ENCODE results near the gene MYO5A.

Gene MYO5A

DNA sequence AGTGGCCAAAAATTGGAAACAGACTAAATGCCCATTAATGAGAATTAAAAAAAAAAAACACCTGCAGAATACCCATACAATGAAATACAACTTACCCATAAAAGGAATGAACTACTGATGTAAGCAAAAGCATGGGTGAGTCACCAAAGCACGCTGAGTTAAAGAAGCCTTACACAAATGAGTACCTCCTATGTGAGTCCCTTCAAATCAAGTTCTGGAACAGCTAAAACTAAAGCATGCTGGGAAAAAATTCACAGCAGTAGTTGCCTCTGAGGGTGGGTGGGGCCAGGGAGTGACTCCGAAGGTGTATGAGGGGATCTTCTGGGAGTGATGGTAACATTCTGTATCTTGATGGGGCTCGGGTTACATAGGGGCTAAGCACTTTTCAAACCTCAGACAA lies 244.5 kb downstream of the MYO5A start:
- no peak for DNase-seq

DNA sequence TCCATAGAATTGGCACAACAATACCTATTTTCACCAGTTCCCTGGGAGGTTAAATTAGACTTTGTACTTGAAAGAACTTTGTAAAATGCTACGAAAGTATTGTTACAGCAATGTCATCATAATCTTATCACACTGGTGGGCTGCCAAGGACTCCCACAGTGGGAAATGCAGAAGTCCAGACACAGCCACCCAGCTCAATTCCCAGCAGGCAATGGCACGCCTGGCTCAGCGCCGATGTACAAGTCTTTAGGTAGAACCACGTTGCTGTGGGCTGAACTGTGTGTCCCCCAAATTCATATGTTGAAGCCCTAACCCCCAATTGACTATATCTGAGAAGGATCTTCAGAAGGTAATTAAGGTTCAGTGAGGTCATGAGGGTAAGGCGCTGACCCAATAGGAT lies 245.4 kb downstream of the MYO5A start:
- DNase-seq = no peak

- DNase-seq = no peak
Measured at GRCh38 chr15:52282418-52282817, 246.3 kb downstream of the MYO5A start.

- no peak for DNase-seq
Measured at GRCh38 chr15:52281085-52282035, 247.3 kb downstream of the MYO5A start.

DNA sequence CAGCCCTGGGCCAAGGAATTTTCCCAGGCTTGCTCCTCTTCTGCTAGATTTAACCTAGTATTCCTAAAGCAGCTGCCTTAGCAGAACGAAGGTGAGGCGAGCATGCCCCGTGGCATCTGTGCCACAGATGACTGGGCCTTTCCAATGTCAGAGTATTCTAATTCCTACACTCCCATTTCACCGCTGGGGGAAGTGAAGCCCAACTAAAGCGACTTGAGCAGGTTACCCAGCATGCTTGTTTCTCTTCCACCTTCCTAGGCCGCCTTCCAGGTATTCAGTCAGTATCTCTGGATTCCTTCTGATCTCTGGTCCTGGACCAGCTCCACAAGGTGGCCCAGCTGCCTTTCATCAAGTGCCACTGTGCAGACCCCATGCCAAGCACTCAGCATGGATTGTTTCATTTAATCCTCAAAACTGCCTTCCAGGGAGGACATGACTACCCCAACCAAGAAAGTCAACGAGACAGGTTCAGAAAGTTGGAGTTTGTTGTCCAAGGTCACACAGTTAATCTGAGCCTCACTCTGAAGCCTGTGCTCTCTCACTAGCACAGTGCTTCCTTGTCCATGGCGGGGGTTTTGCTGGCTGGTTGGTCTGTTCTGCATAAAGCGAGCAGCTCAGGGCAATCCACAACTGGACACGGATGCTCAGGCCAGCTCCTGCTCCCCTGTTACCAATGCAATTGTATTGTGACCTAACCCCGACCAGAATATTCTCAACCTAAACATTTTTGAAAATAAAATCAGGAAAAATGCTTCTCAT lies 248.2 kb downstream of the MYO5A start:
- no peak for DNase-seq

GRCh38 chr15:52278636-52279367 lies 249.9 kb downstream of the MYO5A start:
- DNase-seq = no peak

- DNase-seq = no peak
Measured at GRCh38 chr15:52278135-52278534, 250.5 kb downstream of the MYO5A start.

DNA sequence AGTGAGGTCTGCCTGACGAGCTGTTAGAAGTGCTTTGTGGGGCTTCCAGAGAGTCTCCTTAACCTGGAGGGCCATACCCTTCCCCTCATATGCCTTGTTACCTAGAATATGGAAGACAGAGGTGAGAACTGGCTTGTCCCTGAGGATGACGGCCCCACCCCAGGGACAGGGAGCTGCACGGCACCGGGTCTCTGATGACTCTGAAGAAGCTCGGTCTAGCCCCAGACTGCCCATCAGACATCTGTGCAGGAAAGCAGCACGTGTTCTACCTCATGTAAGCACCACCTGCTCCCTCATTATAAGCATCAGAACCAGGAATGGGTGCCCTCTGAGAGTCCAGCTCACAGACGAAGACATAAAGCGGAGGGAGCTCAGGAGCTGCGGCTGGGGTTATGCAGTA lies 251.1 kb downstream of the MYO5A start:
- no peak for DNase-seq

GRCh38 chr15:52276256-52276770 lies 252.4 kb downstream of the MYO5A start:
- no peak for DNase-seq

DNA sequence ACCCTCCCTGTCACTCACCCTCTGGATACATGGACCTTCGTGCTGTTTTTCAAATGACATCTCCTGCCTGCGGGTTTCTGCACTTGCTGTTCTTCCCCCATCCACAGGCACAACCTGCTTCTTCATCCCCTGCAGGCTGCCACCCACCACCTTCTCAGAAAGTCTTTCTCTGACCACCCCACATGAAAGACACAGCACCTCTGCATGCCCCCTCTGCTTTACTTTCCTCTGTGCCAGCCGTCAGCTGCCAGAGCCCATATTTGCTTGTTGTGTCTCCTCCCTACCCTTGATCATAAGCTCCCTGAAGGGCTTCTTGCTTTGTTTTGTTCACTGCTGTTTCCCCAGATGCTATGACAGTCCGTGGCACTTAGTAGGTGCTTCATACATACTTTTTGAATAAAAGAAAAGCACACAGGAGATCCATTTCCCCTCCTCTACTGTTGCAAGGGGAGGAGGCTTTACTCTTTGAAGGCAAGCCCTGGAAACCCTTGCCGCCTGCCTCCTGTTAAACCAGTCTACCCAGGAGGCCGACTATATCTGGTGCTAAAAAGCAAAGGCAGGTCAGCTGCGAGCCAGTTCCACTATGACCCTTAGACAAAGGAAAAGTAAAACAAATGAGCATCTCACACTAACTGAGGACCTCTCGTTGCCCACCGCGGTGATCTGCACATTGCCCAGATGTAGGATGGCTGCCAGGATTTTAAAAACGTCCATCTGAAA lies 265.0 kb downstream of the MYO5A start:
- DNase-seq = no peak

GRCh38 chr15:52262364-52262763 lies 266.3 kb downstream of the MYO5A start:
- DNase-seq = no peak

- DNase-seq = peak; percentile 12
Measured at GRCh38 chr15:52261498-52262242, 267.0 kb downstream of the MYO5A start.

- DNase-seq = no peak
Measured at GRCh38 chr15:52261026-52261425, 267.7 kb downstream of the MYO5A start.

DNA sequence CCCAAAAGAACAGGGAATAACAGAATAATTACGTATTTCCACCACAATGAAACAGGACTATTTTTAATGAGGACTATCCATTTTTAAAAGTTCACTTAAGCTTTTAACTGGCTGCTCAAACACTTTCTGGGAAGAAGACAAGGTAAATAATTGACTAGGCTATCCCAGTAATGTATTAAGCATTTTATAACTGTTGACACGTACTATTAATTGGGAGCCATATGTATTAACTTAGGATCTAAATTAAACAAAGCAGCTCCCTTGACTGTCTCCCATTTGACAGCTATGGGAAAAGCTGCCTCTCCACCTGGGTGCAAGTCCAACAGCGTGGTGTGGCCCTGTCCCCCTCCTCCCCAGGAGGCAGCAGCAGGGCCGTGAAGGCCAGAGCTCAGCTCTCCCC lies 269.2 kb downstream of the MYO5A start:
- DNase-seq = no peak

- no peak for DNase-seq
Measured at GRCh38 chr15:52258461-52258860, 270.2 kb downstream of the MYO5A start.

- DNase-seq = no peak
Measured at GRCh38 chr15:52257734-52258062, 271.0 kb downstream of the MYO5A start.

Data from midbrain (tissue), 1 donor.